H1 (cell line): ENCODE results near the gene C2CD4C. TPM values are rescaled to one million over a fixed set of nuclear protein-coding genes. Genes with fewer than 3 reads are reported as not detected.
"Not testable (repeated sequence)": the region's sequence is repeated elsewhere in the genome, so short reads cannot be mapped to it uniquely, and the experiment has no call there.

ENCODE experiments used
- CTCF ChIA-PET: fragments of 300-600 bp; sonication (Branson Sonifier 250); formaldehyde crosslinking; loops from one replicate; lab custom pipeline; 2021; ENCODE audit not compliant: partially characterized antibody; lab: Charles Lee
- POLR2A ChIA-PET: fragments of 300-600 bp; sonication (Branson Sonifier 250); formaldehyde crosslinking; loops from one replicate; lab custom pipeline; 2021; ENCODE audit warnings: inconsistent platforms; ENCODE audit not compliant: partially characterized antibody; lab: Charles Lee
- DNase-seq, 2 experiments: peaks; one replicate each; pipeline versions ENCODE4 v3.0.0 to v3.0.0-alpha.2; 2010 to 2022; ENCODE audit warnings: low spot score in 2 of 2, low read depth in 1 of 2, mixed read lengths in 1 of 2
- FAIRE-seq: peaks from 2 replicates; lab custom pipeline; 2011; peaks lifted over from hg19 to GRCh38; lab: Jason Lieb, UNC
- H2AFZ ChIP-seq: 2 replicates; pipeline ENCODE4 v1.8.1; 2012; ENCODE audit warnings: low read length, inconsistent platforms
- H2AK5ac ChIP-seq: 2 replicates; pipeline ENCODE4 v1.6.1; 2013; ENCODE audit warnings: low read depth, low read length
- H2BK120ac ChIP-seq: replicated peaks from 2 replicates; pipeline ENCODE3; 2013; ENCODE audit warnings: low read depth, low read length, inconsistent platforms
- H2BK12ac ChIP-seq: 2 replicates; pipeline ENCODE4 v1.6.1; 2013; ENCODE audit warnings: low read depth, low read length
- H2BK15ac ChIP-seq: 2 replicates; pipeline ENCODE4 v1.6.1; 2013; ENCODE audit warnings: low read length
- H2BK20ac ChIP-seq: 2 replicates; pipeline ENCODE4 v1.6.1; 2013; ENCODE audit warnings: low read length
- H2BK5ac ChIP-seq: 2 replicates; pipeline ENCODE4 v1.6.1; 2013; ENCODE audit warnings: low read depth, low read length
- H3K14ac ChIP-seq: 2 replicates; pipeline ENCODE4 v1.6.1; 2013; ENCODE audit warnings: inconsistent platforms; ENCODE audit not compliant: insufficient read length
- H3K18ac ChIP-seq: 2 replicates; pipeline ENCODE4 v1.6.1; 2013; ENCODE audit warnings: low read length; ENCODE audit errors: extremely low read depth
- H3K23ac ChIP-seq: 2 replicates; pipeline ENCODE4 v1.6.1; 2013; ENCODE audit warnings: inconsistent platforms; ENCODE audit not compliant: insufficient read length
- H3K23me2 ChIP-seq: 2 replicates; pipeline ENCODE4 v1.6.1; 2013; ENCODE audit warnings: low read depth, low read length
- H3K27ac ChIP-seq: 2 replicates; pipeline ENCODE4 v1.6.1; 2011; ENCODE audit warnings: low read depth, low read length, inconsistent platforms
- H3K27me3 ChIP-seq, 4 experiments: replicated peaks in 1 of 4; 1 replicate in 1 of 4; 2 replicates in 3 of 4; pipeline versions ENCODE4 v1.6.1 to v1.8.1; 2011 to 2013; ENCODE audit warnings: low read length in 3 of 4, mild to moderate bottlenecking in 3 of 4, inconsistent platforms in 2 of 4, mixed read lengths in 2 of 4, moderate library complexity in 1 of 4; ENCODE audit not compliant: control insufficient read depth in 3 of 4, insufficient read depth in 3 of 4; ENCODE audit errors: extremely low read depth in 1 of 4
- H3K36me3 ChIP-seq, 4 experiments: 2 replicates each; pipeline versions ENCODE4 v1.6.1 to v1.8.1; 2011 to 2013; ENCODE audit warnings: mild to moderate bottlenecking in 4 of 4, low read length in 3 of 4, moderate library complexity in 2 of 4, control low read depth in 1 of 4, inconsistent platforms in 1 of 4; ENCODE audit not compliant: insufficient read depth in 4 of 4, control insufficient read depth in 2 of 4
- H3K4ac ChIP-seq: replicated peaks from 2 replicates; pipeline ENCODE3; 2013; ENCODE audit warnings: low read length, low read depth, mixed read lengths, inconsistent platforms; ENCODE audit not compliant: insufficient read length
- H3K4me1 ChIP-seq, 4 experiments: replicated peaks in 1 of 4; 1 replicate in 1 of 4; 2 replicates in 3 of 4; pipeline versions ENCODE4 v1.6.1 to v1.8.1; 2011 to 2013; ENCODE audit warnings: low read length in 3 of 4, inconsistent platforms in 2 of 4, mixed read lengths in 1 of 4; ENCODE audit not compliant: insufficient read depth in 4 of 4, control insufficient read depth in 3 of 4
- H3K4me2 ChIP-seq, 2 experiments: 2 replicates each; pipeline versions ENCODE4 v1.6.1 to v1.8.1; 2011 to 2013; ENCODE audit warnings: low read depth in 2 of 2, low read length in 2 of 2, control low read depth in 1 of 2, inconsistent platforms in 1 of 2, mild to moderate bottlenecking in 1 of 2; ENCODE audit not compliant: insufficient read depth in 1 of 2
- H3K4me3 ChIP-seq, 4 experiments: fragments of 200-600, 300-600 bp in 1 of 4; sonication (generic), shearing (Covaris generic), sonication (Bioruptor Twin) in 1 of 4; 2 replicates each; pipeline versions ENCODE4 v1.5.1 to v1.8.1; 2011 to 2016; ENCODE audit warnings: low read length in 4 of 4, low read depth in 3 of 4, control low read depth in 2 of 4, inconsistent platforms in 2 of 4, mild to moderate bottlenecking in 2 of 4, mixed read lengths in 1 of 4, moderate library complexity in 1 of 4; ENCODE audit not compliant: insufficient read depth in 2 of 4; ENCODE audit errors: extremely low read depth in 1 of 4
- H3K56ac ChIP-seq: replicated peaks from 2 replicates; pipeline ENCODE3; 2013; ENCODE audit warnings: low read depth, mild to moderate bottlenecking, mixed read lengths, low read length, inconsistent platforms; ENCODE audit not compliant: insufficient read length
- H3K79me1 ChIP-seq: 2 replicates; pipeline ENCODE4 v1.6.1; 2013; ENCODE audit warnings: low read depth, low read length, control low read depth
- H3K79me2 ChIP-seq, 2 experiments: 2 replicates each; pipeline versions ENCODE4 v1.6.1 to v1.8.1; 2012 to 2013; ENCODE audit warnings: low read length in 2 of 2, mild to moderate bottlenecking in 2 of 2, inconsistent platforms in 1 of 2; ENCODE audit not compliant: insufficient read depth in 2 of 2, control insufficient read depth in 1 of 2
- H3K9ac ChIP-seq, 4 experiments: replicated peaks in 1 of 4; 1 replicate in 1 of 4; 2 replicates in 3 of 4; pipeline versions ENCODE4 v1.6.1 to v1.8.1; 2011 to 2013; ENCODE audit warnings: low read depth in 3 of 4, low read length in 3 of 4, control low read depth in 2 of 4, mild to moderate bottlenecking in 2 of 4, moderate library complexity in 2 of 4, inconsistent platforms in 1 of 4; ENCODE audit errors: extremely low read depth in 1 of 4
- H3K9me3 ChIP-seq, 2 experiments: 2 replicates each; pipeline versions ENCODE4 v1.6.1 to v1.8.1; 2012 to 2013; ENCODE audit warnings: mild to moderate bottlenecking in 2 of 2, moderate library complexity in 2 of 2, control low read depth in 1 of 2, inconsistent platforms in 1 of 2, low read depth in 1 of 2, low read length in 1 of 2, mixed read lengths in 1 of 2; ENCODE audit not compliant: insufficient read depth in 2 of 2
- H4K20me1 ChIP-seq, 2 experiments: replicated peaks in 1 of 2; 2 replicates each; pipeline versions ENCODE3 to v1.8.1; 2011 to 2013; ENCODE audit warnings: inconsistent platforms in 2 of 2, low read length in 2 of 2, mild to moderate bottlenecking in 1 of 2; ENCODE audit not compliant: insufficient read depth in 2 of 2, control insufficient read depth in 1 of 2
- H4K5ac ChIP-seq: 2 replicates; pipeline ENCODE4 v1.6.1; 2013; ENCODE audit warnings: low read length, low read depth, mixed read lengths, inconsistent platforms; ENCODE audit not compliant: insufficient read length
- H4K8ac ChIP-seq: 2 replicates; pipeline ENCODE4 v1.8.0; 2013; ENCODE audit warnings: mild to moderate bottlenecking, moderate library complexity, low read length, inconsistent platforms; ENCODE audit not compliant: insufficient read depth; ENCODE audit errors: extremely low read depth
- H4K91ac ChIP-seq: replicated peaks from 2 replicates; pipeline ENCODE3; 2013; ENCODE audit warnings: low read length, mixed read lengths, inconsistent platforms; ENCODE audit not compliant: insufficient read length
- CBX8 ChIP-seq: fragments of 300-800, 300-1000 bp; sonication (generic); IDR thresholded peaks from 2 replicates; pipeline ENCODE4 v1.7.1; 2016; ENCODE audit warnings: low read depth, low read length, borderline replicate concordance
- CHD1 ChIP-seq: IDR thresholded peaks from 2 replicates; pipeline ENCODE4 v1.6.1; 2012; ENCODE audit warnings: low read depth, low read length, improper control_type of control experiment
- CREB1 ChIP-seq: IDR thresholded peaks from 2 replicates; pipeline ENCODE4 v1.6.1; 2012; ENCODE audit warnings: inconsistent platforms
- GTF2F1 ChIP-seq: IDR thresholded peaks from 2 replicates; pipeline ENCODE4 v1.6.1; 2012; ENCODE audit warnings: low read depth, low read length, improper control_type of control experiment, borderline replicate concordance
- MAFK ChIP-seq: IDR thresholded peaks from 2 replicates; pipeline ENCODE4 v1.6.1; 2012; ENCODE audit warnings: low read depth, mild to moderate bottlenecking, improper control_type of control experiment, low read length
- NRF1 ChIP-seq: IDR thresholded peaks from 2 replicates; pipeline ENCODE4 v1.6.1; 2011; ENCODE audit warnings: mild to moderate bottlenecking, low read depth, low read length, improper control_type of control experiment
- RNF2 ChIP-seq: fragments of 200-900, 300-1000 bp; sonication (generic); IDR thresholded peaks from 2 replicates; pipeline ENCODE4 v1.7.1; 2016; ENCODE audit warnings: borderline replicate concordance, low read depth, mild to moderate bottlenecking, antibody characterized with exemption, low read length; ENCODE audit not compliant: poor library complexity, severe bottlenecking; ENCODE audit errors: missing control alignments
- WGBS, 2 experiments: shearing (Covaris generic) in 1 of 2; methylation state at CpG; one replicate each; pipeline versions ENCODE4 v1.1.6 to v1.1.7; 2013 to 2015; ENCODE audit warnings: low lambda C conversion rate in 2 of 2, mixed read lengths in 2 of 2, inconsistent platforms in 1 of 2, low coverage in 1 of 2, missing lambda C conversion rate in 1 of 2; ENCODE audit not compliant: insufficient replicate concordance in 2 of 2, insufficient coverage in 1 of 2, insufficient read length in 1 of 2; ENCODE audit errors: extremely low coverage in 1 of 2, missing lambda C conversion rate in 1 of 2; 5-methylcytosine and 5-hydroxymethylcytosine counted together
- polyA plus RNA-seq, 7 experiments: library from polyadenylated mRNA; depleted of rRNA in 3 of 7; stranded (reverse) in 5 of 7; unstranded in 2 of 7; fragments of >200 nt in 5 of 7; fragments of 200-250 nt in 2 of 7; gene quantifications; 1 replicate in 5 of 7; 2 replicates in 1 of 7; 4 replicates in 1 of 7; pipeline versions ENCODE4 v1.2.1 to v1.2.3, GENCODE V29; 2011 to 2013; ENCODE audit warnings: missing spikeins in 2 of 7, mixed read lengths in 2 of 7
- total RNA-seq: library from RNA; stranded (reverse); fragmentation: NEBNext Ultra II Directional; extraction: Animal tissue kit (Norgen Biotek cat#: 25700); gene quantifications from 2 replicates; pipeline ENCODE4 v1.2.1, GENCODE V29; 2021
- TF ChIP-seq, protein P1 (sequence below): IDR thresholded peaks from 2 replicates; pipeline ENCODE4 v1.6.1; 2011; ENCODE audit warnings: low read depth, mild to moderate bottlenecking, low read length; ENCODE audit not compliant: insufficient read depth

Gene C2CD4C
- total and polyA plus RNA-seq, 2 of the 8 experiments (the other 6 are each of a cell fraction or from before 2014, with no cell fraction given), result 3.8 to 6.3 TPM

DNA sequence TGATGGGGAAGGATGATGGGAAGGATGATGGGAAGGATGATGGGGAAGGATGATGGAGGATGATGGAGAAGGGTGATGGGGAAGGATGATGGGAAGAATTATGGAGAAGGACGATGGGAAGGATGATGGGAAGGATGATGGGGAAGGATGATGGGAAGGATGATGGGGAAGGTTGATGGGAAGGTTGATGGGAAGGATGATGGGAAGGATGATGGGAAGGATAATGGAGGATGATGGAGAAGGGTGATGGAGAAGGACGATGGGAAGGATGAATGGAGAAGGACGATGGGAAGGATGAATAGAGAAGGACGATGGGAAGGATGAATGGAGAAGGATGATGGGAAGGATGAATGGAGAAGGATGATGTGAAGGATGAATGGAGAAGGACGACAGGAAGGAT lies 13.5 kb downstream of the C2CD4C start (continued):
- TF ChIP-seq NRF1 (no peak), MAFK (no peak), CREB1 (no peak), RNF2 (no peak), CBX8 (no peak), CHD1 (no peak), GTF2F1 (no peak)
- TF ChIP-seq, protein P1, sequence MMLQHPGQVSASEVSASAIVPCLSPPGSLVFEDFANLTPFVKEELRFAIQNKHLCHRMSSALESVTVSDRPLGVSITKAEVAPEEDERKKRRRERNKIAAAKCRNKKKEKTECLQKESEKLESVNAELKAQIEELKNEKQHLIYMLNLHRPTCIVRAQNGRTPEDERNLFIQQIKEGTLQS, result no peak

DNA sequence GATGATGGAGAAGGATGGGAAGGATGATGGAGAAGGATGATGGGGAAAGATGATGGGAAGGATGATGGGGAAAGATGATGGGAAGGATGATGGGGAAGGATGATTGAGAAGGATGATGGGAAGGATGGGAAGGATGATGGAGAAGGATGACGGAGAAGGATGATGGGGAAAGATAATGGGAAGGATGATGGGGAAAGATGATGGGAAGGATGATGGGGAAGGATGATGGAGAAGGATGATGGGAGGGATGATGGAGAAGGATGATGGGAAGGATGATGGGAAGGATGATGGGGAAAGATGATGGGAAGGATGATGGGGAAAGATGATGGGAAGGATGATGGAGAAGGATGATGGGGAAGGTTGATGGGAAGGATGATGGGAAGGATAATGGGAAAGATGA lies 14.1 kb downstream of the C2CD4C start:
- H3K4ac ChIP-seq, POLR2A ChIA-PET, H2BK15ac ChIP-seq, H3K4me3 ChIP-seq, H3K27ac ChIP-seq, H3K79me1 ChIP-seq, H2BK120ac ChIP-seq, H3K36me3 ChIP-seq, H3K14ac ChIP-seq, H4K91ac ChIP-seq, H3K4me1 ChIP-seq, FAIRE-seq, H3K23ac ChIP-seq, DNase-seq, H4K5ac ChIP-seq, H2BK20ac ChIP-seq, H3K79me2 ChIP-seq, CTCF ChIA-PET, H3K27me3 ChIP-seq, H3K9ac ChIP-seq, H3K18ac ChIP-seq, H2AFZ ChIP-seq, H3K4me2 ChIP-seq, H4K20me1 ChIP-seq, H2BK5ac ChIP-seq, H2BK12ac ChIP-seq, H4K8ac ChIP-seq, H3K56ac ChIP-seq, H2AK5ac ChIP-seq: not testable (repeated sequence)
- 89 to 97% methylated on average over 1 of the region's 1 CpG for WGBS, 2 experiments
- Histone ChIP-seq H3K9me3 (peaks cover 13% of the 10 kb centered on the region in 2 experiments; a peak in 3 of 4 replicates), H3K23me2 (peaks cover 19% of the 10 kb centered on the region)
